Heart left ventricle (tissue), 16 donors: ENCODE data around the gene AAK1. TPM values are rescaled to one million over a fixed set of nuclear protein-coding genes. Genes with fewer than 3 reads are reported as not detected.

Experiments
- ATAC-seq, 4 donors: fragments of 200-7000 bp; cut with Tn5 transposase; one replicate each; pipeline ENCODE4 v1.9.1; 2020 to 2022; ENCODE audit warnings: moderate library complexity in 4 of 4, mild to moderate bottlenecking in 3 of 4, moderate number of reproducible peaks in 1 of 4
- DNase-seq, 5 donors: peaks; one replicate each; pipeline ENCODE4 v3.0.0-alpha.2; 2020
- H3K27ac ChIP-seq, 12 donors: fragments of 200-600 bp; sonication (generic) in 4 of 12; one replicate each; pipeline versions ENCODE4 v1.5.0 to v1.8.0; 2016 to 2022; ENCODE audit warnings: mild to moderate bottlenecking in 2 of 12
- H3K27me3 ChIP-seq, 9 donors: fragments of 200-600 bp; sonication (generic) in 2 of 9; one replicate each; pipeline versions ENCODE4 v1.5.1 to v1.8.0; 2016 to 2022; ENCODE audit warnings: mild to moderate bottlenecking in 3 of 9
- H3K36me3 ChIP-seq, 9 donors: fragments of 200-600 bp; sonication (generic) in 2 of 9; one replicate each; pipeline versions ENCODE4 v1.5.0 to v1.8.0; 2018 to 2022; ENCODE audit warnings: mild to moderate bottlenecking in 2 of 9
- H3K4me1 ChIP-seq, 12 donors: fragments of 200-600 bp; sonication (generic) in 4 of 12; one replicate each; pipeline versions ENCODE4 v1.5.0 to v1.8.0; 2016 to 2022; ENCODE audit warnings: mild to moderate bottlenecking in 3 of 12
- H3K4me3 ChIP-seq, 12 donors: fragments of 200-600 bp; sonication (generic) in 4 of 12; one replicate each; pipeline versions ENCODE4 v1.5.0 to v1.8.0; 2017 to 2022; ENCODE audit warnings: mild to moderate bottlenecking in 9 of 12, moderate library complexity in 4 of 12
- H3K9me3 ChIP-seq, 12 donors: fragments of 200-600 bp; sonication (generic) in 4 of 12; one replicate each; pipeline versions ENCODE4 v1.5.0 to v1.8.0; 2016 to 2022; ENCODE audit warnings: mild to moderate bottlenecking in 1 of 12
- POLR2A ChIP-seq, 2 donors: fragments of 450-650 bp; IDR thresholded peaks; one replicate each; pipeline ENCODE4 v1.6.1; 2017; ENCODE audit warnings: antibody characterized with exemption in 2 of 2, mild to moderate bottlenecking in 2 of 2, moderate library complexity in 2 of 2
- WGBS, 4 donors: extraction: QIAGEN DNeasy Blood & Tissue Kit in 2 of 4; methylation state at CpG; one replicate each; pipeline versions ENCODE4 v1.1.5 to v1.1.7; 2013 to 2018; 5-methylcytosine and 5-hydroxymethylcytosine counted together
- intact Hi-C, 10 donors: fragments of 100-400 bp; cut with DNase I; formaldehyde crosslinking; loops; one replicate each; pipeline versions ENCODE4 v1.11.1 to v1.14.2; 2022
- long read RNA-seq, 3 donors: library from polyadenylated mRNA; unstranded; transcript quantifications; one replicate each; pipeline ENCODE4 v2.0.0, GENCODE V29; 2020 to 2021
- polyA plus RNA-seq, 2 donors: library from polyadenylated mRNA; stranded (reverse); fragments of 200-250 nt; gene quantifications; one replicate each; pipeline ENCODE4 v1.2.3, GENCODE V29; 2013
- total RNA-seq, 9 donors: library from RNA; depleted of rRNA in 2 of 9; stranded (reverse); fragments of >200 nt in 2 of 9; fragmentation: NEBNext Ultra II Directional in 3 of 9; extraction: Animal tissue kit (Norgen Biotek cat#: 25700) in 3 of 9; gene quantifications; one replicate each; pipeline versions ENCODE4 v1.1.0 to v1.2.4, GENCODE V29; 2016 to 2023
- TF ChIP-seq, protein P1 (sequence below), 12 donors: fragments of 200-600 bp; sonication (generic) in 4 of 12; IDR thresholded peaks; one replicate each; pipeline versions ENCODE4 v1.5.0 to v1.8.0; 2018 to 2022; ENCODE audit warnings: antibody characterized with exemption in 12 of 12, mild to moderate bottlenecking in 5 of 12
- donor health status: ischemic (EF 13 %, LVEDD 7.1; RV severe dilation, severe dysfunction).
- donor health status: healthy with polysubstance abuse.
- donor health status: DM: no; HTN: yes; CAD: no.
- donor health status: DM: no; HTN: no; CAD: no.
- donor health status: ischemic (EF 25% LVEDD 6.9; RV normal size, moderate dysfunction).
- donor health status: ischemic (EF 25% LVEDD 5.7; RV mildly dilated, moderate dysfunction).
- donor health status: healthy.
- donor health status: DM: yes; HTN: yes; CAD: no.
- donor health status: ischemic (EF 35%, LVEDD 5.7; RV mildly dilated, moderate dysfunction).
- donor health status: nonischemic (EF 11% LVEDD 7.7; RV severe dilation, severe dysfunction).
- donor health status: DM: yes; HTN: yes; CAD: no.
- donor health status: PGD.
- donor health status: ischemic (EF 29% LVEDD 5.4; RV normal size, mild dysfunction).
- donor health status: nonischemic (EF 23%, LVEDD 6.1; RV moderate dilation, normal function).

AAK1 gene
- 100 to 1,000 TPM in 7 of 9 donors, 10 to 100 TPM in 2; 68.7 to 167 (median 131) TPM for total RNA-seq
- polyA plus RNA-seq, result 10 to 100 TPM; 34.4 to 34.9 TPM
- long read RNA-seq, donor 1, partial matches to known transcripts, result 2 of 27 reads
- long read RNA-seq, donor 1, other reads (novel, unspliced or antisense), result 21 of 27 reads
- long read RNA-seq, donor 2, partial matches to known transcripts, result 2 of 22 reads
- long read RNA-seq, donor 2, other reads (novel, unspliced or antisense), result 19 of 22 reads
- long read RNA-seq, donor 3, transcript AAK1-208 (2 exons, 453 nt), result major isoform, 6 of 25 reads
- long read RNA-seq, donor 3, partial matches to known transcripts, result 0 of 25 reads
- long read RNA-seq, donor 3, other reads (novel, unspliced or antisense), result 19 of 25 reads

DNA sequence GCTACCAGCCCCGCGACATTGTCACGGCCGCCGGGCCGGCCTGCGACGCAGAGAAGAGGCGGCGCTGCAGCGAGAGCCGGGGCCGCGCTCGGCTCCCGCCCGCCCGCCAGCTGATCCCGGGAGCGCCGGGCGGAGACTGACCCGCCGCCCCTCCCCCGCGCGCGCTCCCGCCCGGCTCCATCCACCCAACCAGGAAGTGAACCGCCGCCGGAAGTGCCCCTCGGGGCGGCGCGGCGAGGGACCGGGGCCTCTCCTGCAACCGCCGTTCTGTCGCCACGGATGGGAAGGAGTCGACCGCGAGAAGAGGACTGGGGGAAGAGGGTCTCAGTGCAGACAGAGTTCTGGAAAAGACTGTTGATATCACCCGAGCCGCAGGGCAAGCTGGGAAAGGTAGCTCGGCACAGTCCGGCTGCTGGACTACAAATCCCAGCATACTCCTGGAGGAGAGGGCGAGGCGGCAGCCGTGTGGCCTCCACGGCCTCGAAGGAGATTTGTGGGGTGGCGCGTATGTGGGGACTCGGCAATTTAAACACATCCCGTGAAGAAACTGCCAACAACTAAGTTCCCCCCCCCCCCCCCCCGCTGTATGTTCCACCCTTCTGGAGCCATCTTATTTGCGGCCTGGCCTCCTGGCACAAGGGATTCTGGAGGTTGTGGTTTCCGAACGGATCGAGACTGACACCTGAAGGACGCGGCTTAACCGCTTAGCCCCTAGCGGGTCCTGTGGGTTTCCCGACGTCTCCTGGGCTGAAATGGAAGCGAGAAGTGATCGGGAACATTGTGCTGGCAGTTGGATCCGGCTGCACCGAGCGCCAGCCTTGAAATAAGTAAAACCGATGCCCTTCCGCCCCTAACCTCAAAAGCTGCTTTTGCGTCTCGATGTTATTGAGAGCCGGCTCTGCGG, at the start of gene AAK1:
Gene AAK1 (minus strand): TSS at position 138 of the 904 bp plus-strand sequence. CDS start 699 bp downstream, outside the sequence.
- H3K27me3 ChIP-seq, result no peaks in the 10 kb centered on the region
- TF ChIP-seq, protein P1, sequence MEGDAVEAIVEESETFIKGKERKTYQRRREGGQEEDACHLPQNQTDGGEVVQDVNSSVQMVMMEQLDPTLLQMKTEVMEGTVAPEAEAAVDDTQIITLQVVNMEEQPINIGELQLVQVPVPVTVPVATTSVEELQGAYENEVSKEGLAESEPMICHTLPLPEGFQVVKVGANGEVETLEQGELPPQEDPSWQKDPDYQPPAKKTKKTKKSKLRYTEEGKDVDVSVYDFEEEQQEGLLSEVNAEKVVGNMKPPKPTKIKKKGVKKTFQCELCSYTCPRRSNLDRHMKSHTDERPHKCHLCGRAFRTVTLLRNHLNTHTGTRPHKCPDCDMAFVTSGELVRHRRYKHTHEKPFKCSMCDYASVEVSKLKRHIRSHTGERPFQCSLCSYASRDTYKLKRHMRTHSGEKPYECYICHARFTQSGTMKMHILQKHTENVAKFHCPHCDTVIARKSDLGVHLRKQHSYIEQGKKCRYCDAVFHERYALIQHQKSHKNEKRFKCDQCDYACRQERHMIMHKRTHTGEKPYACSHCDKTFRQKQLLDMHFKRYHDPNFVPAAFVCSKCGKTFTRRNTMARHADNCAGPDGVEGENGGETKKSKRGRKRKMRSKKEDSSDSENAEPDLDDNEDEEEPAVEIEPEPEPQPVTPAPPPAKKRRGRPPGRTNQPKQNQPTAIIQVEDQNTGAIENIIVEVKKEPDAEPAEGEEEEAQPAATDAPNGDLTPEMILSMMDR (IDR thresholded peaks at IDR 0.05), result peak in 1 of 12 donors; percentile 7
- TF ChIP-seq POLR2A (IDR thresholded peaks at IDR 0.05), result peak in 1 of 2 donors; percentile 85
- H3K27ac ChIP-seq, result peak within 1 kb of the TSS; percentile 93 to 99 (median 98)
- 0 to 1% (median 0%) methylated on average over 24 to 81 of the region's 81 CpGs for WGBS, 4 donors
- intact Hi-C loops, result loop anchor here (2.0 to 10.0 kb wide), 11 partner anchors 38 to 207 kb away; partner anchors contain the start of gene NFU1 (in 1 of the 10)
- ATAC-seq (peak; percentile 80 to 95 (median 92)), DNase-seq (peak; percentile 93 to 95 (median 94))
- peak within 1 kb of the TSS; percentile 70 to 99 (median 95) for H3K4me3 ChIP-seq
- H3K4me1 ChIP-seq, result peaks cover 0 to 71% (median 40%) of the 10 kb centered on the region in 12 donors
- no peaks in the 10 kb centered on the region for H3K9me3 ChIP-seq
- H3K36me3 ChIP-seq, result no peaks in the 10 kb centered on the region

DNA sequence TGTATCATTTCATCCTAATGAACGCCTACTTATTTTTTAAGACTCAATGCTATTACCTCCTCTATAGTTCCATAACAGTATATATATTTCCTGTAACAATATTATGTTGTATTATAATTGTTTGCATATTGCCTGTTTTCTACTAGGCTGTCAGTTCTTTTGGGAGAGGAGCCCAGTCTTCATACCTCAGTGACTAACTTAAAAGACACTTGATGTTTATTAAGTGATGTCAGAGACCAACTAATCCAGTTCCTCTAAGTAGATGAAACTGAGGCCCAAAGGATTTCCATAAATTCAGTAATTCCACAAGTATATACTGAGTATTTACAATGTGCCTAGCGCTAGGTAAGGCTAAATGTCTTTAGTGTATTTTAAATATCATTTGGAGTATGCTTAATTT, 48.9 kb upstream of the AAK1 start:
- H3K4me3 ChIP-seq, result no peak overlapping the region
- intact Hi-C loops, result loop anchor here in 1 of 10 donors (10.0 kb wide), 1 partner anchor 48 kb away; the partner anchor contains the start of gene AAK1
- no peaks in the 10 kb centered on the region for H3K36me3 ChIP-seq
- TF ChIP-seq, protein P1 (IDR thresholded peaks at IDR 0.05), result no peak
- no peak for TF ChIP-seq POLR2A (IDR thresholded peaks at IDR 0.05)
- H3K9me3 ChIP-seq, result no peaks in the 10 kb centered on the region
- peaks cover 0 to 62% (median 8%) of the 10 kb centered on the region in 12 donors for H3K4me1 ChIP-seq
- H3K27ac ChIP-seq, result no peak overlapping the region
- 95 to 99% (median 97%) methylated on average over 2 of the region's 2 CpGs for WGBS, 4 donors
- no peaks in the 10 kb centered on the region for H3K27me3 ChIP-seq
- DNase-seq (no peak), ATAC-seq (no peak)

DNA sequence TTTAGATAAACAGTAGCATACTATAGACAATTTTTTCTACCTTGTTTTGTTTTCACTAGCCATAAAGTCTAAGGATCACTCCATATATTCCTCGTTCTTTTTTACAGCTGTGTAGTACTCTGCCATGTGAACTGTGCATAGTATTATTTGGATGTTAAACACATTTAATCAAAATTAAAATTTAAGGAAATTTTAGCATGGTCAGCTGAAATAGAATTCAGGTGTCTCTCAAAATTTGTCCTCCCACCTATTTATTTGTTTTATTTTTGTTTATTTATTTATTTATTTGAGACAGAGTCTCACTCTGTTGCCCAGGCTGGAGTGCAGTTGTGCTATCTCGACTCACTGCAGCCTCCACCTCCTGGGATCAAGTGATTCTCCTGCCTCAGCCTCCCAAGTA, 46.4 kb upstream of the AAK1 start:
- Histone ChIP-seq H3K4me1 (peaks cover 0 to 62% (median 7%) of the 10 kb centered on the region in 12 donors), H3K36me3 (no peaks in the 10 kb centered on the region), H3K9me3 (no peaks in the 10 kb centered on the region), H3K27me3 (no peaks in the 10 kb centered on the region), H3K27ac (no peak overlapping the region), H3K4me3 (no peak overlapping the region)
- WGBS, 4 donors, result 95 to 97% (median 96%) methylated on average over 2 of the region's 2 CpGs
- no peak for DNase-seq
- TF ChIP-seq, protein P1 (IDR thresholded peaks at IDR 0.05), result no peak
- TF ChIP-seq POLR2A (IDR thresholded peaks at IDR 0.05), result no peak
- no peak for ATAC-seq
- intact Hi-C loops, result loop anchor here in 1 of 10 donors (10.0 kb wide), 1 partner anchor 45 kb away; the partner anchor contains the start of gene AAK1
